SK-N-SH (cell line): ENCODE measurements around the gene ANK3. TPM values are rescaled to one million over a fixed set of nuclear protein-coding genes. Genes with fewer than 3 reads are reported as not detected.

Experiments used
- CTCF ChIA-PET: fragments of 300-600, 350-600 bp; formaldehyde crosslinking; extraction: SDS; loops from one replicate; lab custom pipeline; 2021; lab: Yijun Ruan, JAX
- POLR2A ChIA-PET: fragments of 350-600 bp; sonication (Branson Sonifier 250); formaldehyde crosslinking; extraction: SDS; loops from one replicate; lab custom pipeline; 2020; ENCODE audit warnings: antibody characterized with exemption, inconsistent platforms; lab: Yijun Ruan, JAX
- DNase-seq: peaks from one replicate; pipeline ENCODE4 v3.0.0; 2012
- H2AFZ ChIP-seq: fragments of 200-600 bp; sonication (generic); 2 replicates; pipeline ENCODE4 v1.8.1; 2016; ENCODE audit warnings: antibody characterized with exemption, mild to moderate bottlenecking, low read depth
- H3F3A ChIP-seq: fragments of 200-600 bp; sonication (generic); replicated peaks from 2 replicates; pipeline ENCODE3; 2016; ENCODE audit warnings: antibody characterized with exemption, mild to moderate bottlenecking; ENCODE audit not compliant: insufficient read depth
- H3K27ac ChIP-seq, 2 experiments: fragments of 200-500 bp in 1 of 2; fragments of 200-600 bp in 1 of 2; sonication (Bioruptor generic) in 1 of 2; sonication (generic), shearing (Covaris generic) in 1 of 2; 2 replicates each; pipeline versions ENCODE4 v1.5.1 to v1.6.1; 2014 to 2016; ENCODE audit warnings: low read depth in 2 of 2, inconsistent platforms in 1 of 2, low read length in 1 of 2, mild to moderate bottlenecking in 1 of 2, mixed read lengths in 1 of 2
- H3K27me3 ChIP-seq: fragments of 200-600 bp; sonication (generic), shearing (Covaris generic); 2 replicates; pipeline ENCODE4 v1.6.1; 2016; ENCODE audit warnings: mixed run types; ENCODE audit not compliant: insufficient read depth
- H3K36me3 ChIP-seq, 2 experiments: fragments of 200-500 bp in 1 of 2; fragments of 200-600 bp in 1 of 2; sonication (Bioruptor generic) in 1 of 2; sonication (generic) in 1 of 2; replicated peaks in 1 of 2; 2 replicates each; pipeline versions ENCODE3 to v1.5.1; 2014 to 2016; ENCODE audit warnings: low read length in 1 of 2, mild to moderate bottlenecking in 1 of 2; ENCODE audit not compliant: insufficient read depth in 2 of 2, control insufficient read depth in 1 of 2
- H3K4me1 ChIP-seq, 2 experiments: fragments of 200-500 bp in 1 of 2; fragments of 200-600 bp in 1 of 2; sonication (Bioruptor generic) in 1 of 2; sonication (generic), shearing (Covaris generic) in 1 of 2; 2 replicates each; pipeline versions ENCODE4 v1.5.1 to v1.6.1; 2014 to 2016; ENCODE audit warnings: low read depth in 1 of 2, low read length in 1 of 2, mixed run types in 1 of 2; ENCODE audit not compliant: insufficient read depth in 2 of 2, control insufficient read depth in 1 of 2
- H3K4me2 ChIP-seq: fragments of 200-600 bp; sonication (generic), shearing (Covaris generic); 2 replicates; pipeline ENCODE4 v1.6.1; 2017; ENCODE audit warnings: mixed run types
- H3K4me3 ChIP-seq, 2 experiments: fragments of 200-500 bp in 1 of 2; fragments of 200-600 bp in 1 of 2; sonication (Bioruptor generic) in 1 of 2; sonication (generic), shearing (Covaris generic) in 1 of 2; 2 replicates each; pipeline versions ENCODE4 v1.5.1 to v1.8.1; 2014 to 2016; ENCODE audit warnings: low read depth in 2 of 2, inconsistent platforms in 1 of 2, low read length in 1 of 2, mild to moderate bottlenecking in 1 of 2, mixed read lengths in 1 of 2, moderate library complexity in 1 of 2
- H3K79me2 ChIP-seq: fragments of 200-600 bp; sonication (generic); 2 replicates; pipeline ENCODE4 v1.8.1; 2017; ENCODE audit warnings: mild to moderate bottlenecking; ENCODE audit not compliant: insufficient read depth
- H3K9ac ChIP-seq: fragments of 200-600 bp; sonication (generic); 2 replicates; pipeline ENCODE4 v1.6.1; 2017; ENCODE audit warnings: mixed run types
- H3K9me2 ChIP-seq: fragments of 200-600 bp; sonication (generic); 2 replicates; pipeline ENCODE4 v1.6.1; 2017; ENCODE audit warnings: mixed run types
- H3K9me3 ChIP-seq: fragments of 200-600 bp; sonication (generic); 2 replicates; pipeline ENCODE4 v1.6.1; 2017; ENCODE audit warnings: mixed run types, mild to moderate bottlenecking, moderate library complexity
- H4K20me1 ChIP-seq: fragments of 200-600 bp; sonication (generic); 2 replicates; pipeline ENCODE4 v1.6.1; 2017; ENCODE audit warnings: mild to moderate bottlenecking, mixed run types; ENCODE audit not compliant: insufficient read depth
- CHD2 ChIP-seq: fragments of 150-350 bp; IDR thresholded peaks from 2 replicates; pipeline ENCODE4 v1.6.1; 2018; ENCODE audit warnings: low read length; ENCODE audit not compliant: partially characterized antibody
- ELF1 ChIP-seq: IDR thresholded peaks from 2 replicates; pipeline ENCODE4 v1.4.0; 2012
- FOSL2 ChIP-seq: IDR thresholded peaks from 2 replicates; pipeline ENCODE4 v1.4.0; 2012; ENCODE audit warnings: low read depth, mild to moderate bottlenecking, moderate library complexity, borderline replicate concordance
- GABPA ChIP-seq: IDR thresholded peaks from 2 replicates; pipeline ENCODE4 v1.4.0; 2012; ENCODE audit warnings: low read depth, mild to moderate bottlenecking
- JUND ChIP-seq: IDR thresholded peaks from 2 replicates; pipeline ENCODE4 v1.4.0; 2012
- NFIC ChIP-seq: IDR thresholded peaks from 2 replicates; pipeline ENCODE4 v1.4.0; 2012; ENCODE audit warnings: borderline replicate concordance
- PBX3 ChIP-seq: IDR thresholded peaks from 2 replicates; pipeline ENCODE4; 2012
- POLR2AphosphoS5 ChIP-seq: IDR thresholded peaks from 2 replicates; pipeline ENCODE4 v1.6.1; 2012; ENCODE audit warnings: low read depth, low read length
- RAD21 ChIP-seq: IDR thresholded peaks from 2 replicates; pipeline ENCODE4 v1.6.1; 2012; ENCODE audit warnings: mild to moderate bottlenecking, low read length
- RFX5 ChIP-seq: IDR thresholded peaks from 2 replicates; pipeline ENCODE4 v1.6.1; 2012; ENCODE audit warnings: mild to moderate bottlenecking, improper control_type of control experiment, low read length
- RXRA ChIP-seq: IDR thresholded peaks from 2 replicates; pipeline ENCODE4 v1.4.0; 2012; ENCODE audit warnings: low read depth, mild to moderate bottlenecking, borderline replicate concordance
- SIN3A ChIP-seq: IDR thresholded peaks from 2 replicates; pipeline ENCODE4 v1.6.1; 2012; ENCODE audit warnings: low read depth, mild to moderate bottlenecking, low read length, moderate library complexity, borderline replicate concordance
- SMC3 ChIP-seq: IDR thresholded peaks from 2 replicates; pipeline ENCODE4 v1.6.1; 2012; ENCODE audit warnings: low read depth, low read length, improper control_type of control experiment
- TCF12 ChIP-seq: IDR thresholded peaks from 2 replicates; pipeline ENCODE4 v1.4.0; 2012
- TEAD4 ChIP-seq: IDR thresholded peaks from 2 replicates; pipeline ENCODE4 v1.4.0; 2012; ENCODE audit warnings: mild to moderate bottlenecking, borderline replicate concordance; ENCODE audit not compliant: insufficient read depth
- USF2 ChIP-seq: fragments of 150-350 bp; IDR thresholded peaks from 2 replicates; pipeline ENCODE4 v1.6.1; 2017; ENCODE audit warnings: antibody characterized with exemption, low read length, low read depth, borderline replicate concordance
- WGBS: methylation state at CpG from one replicate; pipeline ENCODE4 v1.1.6; 2017; ENCODE audit warnings: low lambda C conversion rate; 5-methylcytosine and 5-hydroxymethylcytosine counted together
- polyA plus RNA-seq, 3 experiments: library from polyadenylated mRNA; depleted of rRNA; stranded (reverse); fragments of >200 nt; gene quantifications; 2 replicates each; pipeline ENCODE4 v1.2.3, GENCODE V29; 2012
- TF ChIP-seq, protein P1 (sequence below): fragments of 150-350 bp; IDR thresholded peaks from 2 replicates; pipeline ENCODE4 v1.6.1; 2016; ENCODE audit warnings: mild to moderate bottlenecking, low read depth, low read length
- TF ChIP-seq, protein P2 (sequence below): IDR thresholded peaks from 2 replicates; pipeline ENCODE4 v1.4.0; 2012; ENCODE audit warnings: low read depth

The ANK3 gene
- polyA plus RNA-seq, 1 of the 3 experiments (the other 2 are of a cell fraction), result 10.0 TPM

GRCh38 chr10:60375293-60376004 lies 14.2 kb downstream of the ANK3 start:
- H3K4me3 ChIP-seq, result no peak overlapping the region
- no peak overlapping the region for H3K4me2 ChIP-seq
- no peak overlapping the region for H2AFZ ChIP-seq
- no peaks in the 10 kb centered on the region for H3K27me3 ChIP-seq
- H3K9me2 ChIP-seq, result no peaks in the 10 kb centered on the region
- peaks cover 10% of the 10 kb centered on the region for H3F3A ChIP-seq
- no peak for TF ChIP-seq RFX5
- no peak for TF ChIP-seq JUND
- no peak for TF ChIP-seq SMC3
- no peak for TF ChIP-seq TCF12
- TF ChIP-seq CHD2, result no peak
- no peak for TF ChIP-seq POLR2AphosphoS5
- no peak for TF ChIP-seq PBX3
- TF ChIP-seq NFIC, result no peak
- no peak for TF ChIP-seq USF2
- TF ChIP-seq FOSL2, result no peak
- TF ChIP-seq ELF1, result no peak
- TF ChIP-seq TEAD4, result no peak
- TF ChIP-seq RAD21, result no peak
- TF ChIP-seq GABPA, result no peak
- TF ChIP-seq, protein P1, sequence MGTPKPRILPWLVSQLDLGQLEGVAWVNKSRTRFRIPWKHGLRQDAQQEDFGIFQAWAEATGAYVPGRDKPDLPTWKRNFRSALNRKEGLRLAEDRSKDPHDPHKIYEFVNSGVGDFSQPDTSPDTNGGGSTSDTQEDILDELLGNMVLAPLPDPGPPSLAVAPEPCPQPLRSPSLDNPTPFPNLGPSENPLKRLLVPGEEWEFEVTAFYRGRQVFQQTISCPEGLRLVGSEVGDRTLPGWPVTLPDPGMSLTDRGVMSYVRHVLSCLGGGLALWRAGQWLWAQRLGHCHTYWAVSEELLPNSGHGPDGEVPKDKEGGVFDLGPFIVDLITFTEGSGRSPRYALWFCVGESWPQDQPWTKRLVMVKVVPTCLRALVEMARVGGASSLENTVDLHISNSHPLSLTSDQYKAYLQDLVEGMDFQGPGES, result no peak
- TF ChIP-seq RXRA, result no peak
- TF ChIP-seq SIN3A, result no peak
- TF ChIP-seq, protein P2, sequence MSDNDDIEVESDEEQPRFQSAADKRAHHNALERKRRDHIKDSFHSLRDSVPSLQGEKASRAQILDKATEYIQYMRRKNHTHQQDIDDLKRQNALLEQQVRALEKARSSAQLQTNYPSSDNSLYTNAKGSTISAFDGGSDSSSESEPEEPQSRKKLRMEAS, result no peak
- no peaks in the 10 kb centered on the region for H3K36me3 ChIP-seq
- H3K4me1 ChIP-seq, result peaks cover 8 to 19% of the 10 kb centered on the region in 2 experiments; a peak in 3 of 4 replicates
- no peak for DNase-seq
- H3K27ac ChIP-seq, result peak overlapping the region in 1 of 2 experiments; percentile 90; a peak in 2 of 4 replicates
- POLR2A ChIA-PET, result no interaction called here
- no peak overlapping the region for H3K9ac ChIP-seq
- CTCF ChIA-PET, result interaction anchor here (0.8 to 1.8 kb wide), 3 partner anchors 61 to 274 kb away, joined by 3 to 5 read pairs (median 3); no protein-coding TSS in a partner anchor
- 88% methylated on average over 5 of the region's 5 CpGs for WGBS
- H4K20me1 ChIP-seq, result no peaks in the 10 kb centered on the region
- H3K79me2 ChIP-seq, result no peaks in the 10 kb centered on the region
- H3K9me3 ChIP-seq, result 0 out of 2 replicates have a peak, but pooled peaks cover 4% of the 10 kb centered on the region
